GM12801 (cell line): ENCODE results near the gene DNASE1L3.

Experiments
- TF ChIP-seq, protein P1 (sequence below): IDR thresholded peaks from one replicate; pipeline ENCODE4 v1.5.1; 2011; ENCODE audit warnings: control low read depth; ENCODE audit not compliant: insufficient read length; ENCODE audit errors: extremely low read depth

DNASE1L3 gene

GRCh38 chr3:58214484-58215316 is 3.9 kb upstream of the DNASE1L3 start:
- TF ChIP-seq, protein P1, sequence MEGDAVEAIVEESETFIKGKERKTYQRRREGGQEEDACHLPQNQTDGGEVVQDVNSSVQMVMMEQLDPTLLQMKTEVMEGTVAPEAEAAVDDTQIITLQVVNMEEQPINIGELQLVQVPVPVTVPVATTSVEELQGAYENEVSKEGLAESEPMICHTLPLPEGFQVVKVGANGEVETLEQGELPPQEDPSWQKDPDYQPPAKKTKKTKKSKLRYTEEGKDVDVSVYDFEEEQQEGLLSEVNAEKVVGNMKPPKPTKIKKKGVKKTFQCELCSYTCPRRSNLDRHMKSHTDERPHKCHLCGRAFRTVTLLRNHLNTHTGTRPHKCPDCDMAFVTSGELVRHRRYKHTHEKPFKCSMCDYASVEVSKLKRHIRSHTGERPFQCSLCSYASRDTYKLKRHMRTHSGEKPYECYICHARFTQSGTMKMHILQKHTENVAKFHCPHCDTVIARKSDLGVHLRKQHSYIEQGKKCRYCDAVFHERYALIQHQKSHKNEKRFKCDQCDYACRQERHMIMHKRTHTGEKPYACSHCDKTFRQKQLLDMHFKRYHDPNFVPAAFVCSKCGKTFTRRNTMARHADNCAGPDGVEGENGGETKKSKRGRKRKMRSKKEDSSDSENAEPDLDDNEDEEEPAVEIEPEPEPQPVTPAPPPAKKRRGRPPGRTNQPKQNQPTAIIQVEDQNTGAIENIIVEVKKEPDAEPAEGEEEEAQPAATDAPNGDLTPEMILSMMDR, result no peak

DNA sequence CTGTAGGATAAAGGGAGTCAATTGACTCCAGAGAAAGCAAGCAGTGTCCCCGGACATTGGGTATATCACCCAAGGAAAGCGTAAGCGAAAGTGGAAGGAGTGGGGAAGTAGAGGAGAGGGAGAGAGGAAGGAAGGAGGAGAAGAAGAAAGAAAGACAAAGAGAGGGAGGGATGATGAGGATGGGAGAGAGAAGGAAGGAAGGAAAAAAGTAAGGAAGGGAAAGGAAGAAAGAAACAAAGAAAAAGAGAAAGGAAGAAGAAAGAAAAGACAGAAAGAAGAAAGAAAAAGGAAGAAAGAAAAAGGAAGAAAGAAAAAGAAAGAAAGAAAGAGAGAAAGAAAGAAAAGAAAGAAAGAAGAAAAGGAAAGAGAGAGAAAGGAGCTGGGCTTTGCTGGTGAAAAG is 839 bp downstream of the DNASE1L3 start:
- TF ChIP-seq, protein P1, result no peak

DNA sequence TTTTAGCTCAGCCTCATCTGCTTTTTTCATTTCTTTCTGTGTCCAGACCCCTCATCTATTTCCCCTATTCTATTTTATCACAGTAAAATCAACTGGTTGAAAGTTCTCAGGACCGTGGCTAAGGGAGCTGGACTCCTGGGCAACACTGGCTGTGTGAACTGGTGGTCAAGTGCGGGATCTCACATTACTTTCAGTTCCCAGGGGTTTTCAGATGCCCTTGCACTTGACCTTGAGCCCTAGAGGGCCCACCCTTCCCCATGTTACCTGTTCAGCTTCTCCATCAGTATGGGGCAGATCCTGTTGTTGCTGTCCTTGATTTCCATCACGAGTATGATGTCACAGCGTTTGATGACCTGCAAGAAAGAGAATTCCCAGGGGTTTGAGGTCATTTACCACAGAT is 2.8 kb downstream of the DNASE1L3 start:
- TF ChIP-seq, protein P1, result no peak

GRCh38 chr3:58206406-58207011 is 4.3 kb downstream of the DNASE1L3 start:
- TF ChIP-seq, protein P1, result no peak

- TF ChIP-seq, protein P1, result no peak
Measured at GRCh38 chr3:58205981-58206380, 4.8 kb downstream of the DNASE1L3 start.

DNA sequence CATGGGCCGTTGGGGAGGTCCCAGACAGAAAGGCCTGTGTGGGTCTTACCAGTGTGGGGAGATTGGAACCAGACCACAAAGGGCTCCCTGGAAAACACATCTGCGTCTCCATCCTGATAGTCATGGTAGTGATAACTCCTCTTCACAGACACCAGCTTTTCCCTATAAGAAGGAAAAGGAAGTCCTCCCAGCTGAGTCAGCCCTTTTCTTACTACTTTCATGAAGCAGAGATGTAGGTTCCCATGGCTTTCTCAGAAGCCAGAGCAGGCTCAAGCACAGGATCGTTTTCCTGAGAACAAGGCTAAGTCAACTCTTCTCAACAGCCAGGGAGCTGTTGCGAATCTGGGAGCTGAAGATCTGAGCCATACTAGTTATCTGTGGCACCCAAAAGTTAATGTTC is 6.1 kb downstream of the DNASE1L3 start:
- TF ChIP-seq, protein P1, result no peak

GRCh38 chr3:58203541-58203940 is 7.2 kb downstream of the DNASE1L3 start:
- TF ChIP-seq, protein P1, result no peak
